HG03039 (cell line): ENCODE results near the gene SLC36A4.
"Not testable (repeated sequence)": the region's sequence is repeated elsewhere in the genome, so short reads cannot be mapped to it uniquely, and the experiment has no call there.

Source experiments
- ATAC-seq: cut with Tn5 transposase; IDR thresholded peaks from one replicate; pipeline ENCODE4 v1.9.1; 2021; ENCODE audit warnings: mild to moderate bottlenecking, moderate library complexity; ENCODE audit not compliant: unreplicated experiment

Gene SLC36A4

DNA sequence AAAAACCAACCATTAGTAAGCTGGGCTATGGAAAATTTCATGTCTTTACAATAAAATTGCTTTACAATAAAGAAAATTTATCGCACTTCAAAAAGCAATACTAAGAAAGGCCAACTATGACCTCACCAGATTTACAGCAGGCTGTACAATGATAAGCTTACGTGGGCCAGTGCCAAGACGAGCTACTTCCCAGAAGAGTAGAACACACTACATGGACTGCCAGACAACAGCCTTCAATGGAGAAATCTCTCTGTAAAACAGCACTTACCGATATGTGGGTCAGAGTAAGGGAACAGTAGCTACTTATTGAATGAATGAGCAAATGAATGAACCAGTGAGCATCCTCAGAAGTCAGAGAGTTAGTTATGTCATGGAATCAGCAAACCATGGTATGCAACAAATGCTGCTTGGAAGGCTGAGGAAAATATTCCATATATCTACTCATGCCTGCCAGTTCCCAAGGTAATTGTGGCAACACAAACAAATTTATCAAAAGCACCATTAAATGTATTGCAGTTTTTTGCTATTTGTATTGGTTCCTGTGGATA lies 74.4 kb downstream of the SLC36A4 start:
- no peak for ATAC-seq

DNA sequence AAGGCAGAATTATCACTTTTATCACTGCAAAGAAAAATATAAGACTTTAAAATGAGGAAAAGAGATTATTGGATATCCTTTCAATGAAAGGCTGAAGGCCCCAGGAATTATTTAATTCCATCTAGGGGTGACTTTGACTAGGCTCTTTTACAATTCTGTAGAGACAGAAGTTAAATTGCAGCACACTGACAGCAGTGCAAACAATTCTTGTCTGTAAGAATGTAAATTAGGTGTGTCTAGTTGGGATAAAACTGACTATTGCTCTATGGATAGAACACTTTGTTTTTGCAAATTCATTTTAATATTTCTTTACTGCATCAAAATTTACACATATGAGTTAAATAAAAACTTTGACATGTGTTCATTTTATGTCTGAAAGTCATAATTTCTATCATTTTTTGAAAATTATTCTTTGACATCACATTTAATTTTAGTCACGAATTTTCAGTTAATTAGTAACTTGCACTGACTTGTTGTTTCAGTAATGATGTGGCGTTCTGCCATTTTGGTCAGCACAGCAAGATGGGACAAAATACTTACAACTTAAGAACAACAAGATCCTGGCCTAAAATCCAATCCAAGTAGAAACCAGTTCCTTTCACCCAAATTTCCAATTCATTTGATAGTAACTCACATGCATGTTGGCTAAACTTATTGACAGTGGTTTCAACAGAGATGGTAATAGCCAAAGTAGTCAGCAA lies 75.1 kb downstream of the SLC36A4 start:
- no peak for ATAC-seq

DNA sequence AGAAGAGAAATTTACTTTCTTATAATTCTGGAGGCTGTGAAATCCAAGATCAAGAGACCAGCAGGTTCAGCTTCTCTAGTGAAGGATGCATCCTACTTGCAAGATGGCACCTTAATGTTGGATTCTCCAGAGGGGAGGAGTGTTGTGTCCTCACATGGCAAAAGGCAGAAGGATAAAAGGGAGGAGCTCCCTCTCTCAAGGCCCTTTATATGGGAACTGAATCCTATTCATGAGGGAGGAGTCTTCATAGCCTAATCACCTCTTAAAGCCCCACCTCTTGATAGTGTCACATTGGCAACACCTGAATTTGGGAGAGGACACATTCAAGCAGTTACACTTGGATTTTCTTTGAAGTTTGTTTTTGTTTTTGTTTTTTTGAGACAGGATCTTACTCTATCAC lies 79.5 kb downstream of the SLC36A4 start:
- ATAC-seq, result no peak

DNA sequence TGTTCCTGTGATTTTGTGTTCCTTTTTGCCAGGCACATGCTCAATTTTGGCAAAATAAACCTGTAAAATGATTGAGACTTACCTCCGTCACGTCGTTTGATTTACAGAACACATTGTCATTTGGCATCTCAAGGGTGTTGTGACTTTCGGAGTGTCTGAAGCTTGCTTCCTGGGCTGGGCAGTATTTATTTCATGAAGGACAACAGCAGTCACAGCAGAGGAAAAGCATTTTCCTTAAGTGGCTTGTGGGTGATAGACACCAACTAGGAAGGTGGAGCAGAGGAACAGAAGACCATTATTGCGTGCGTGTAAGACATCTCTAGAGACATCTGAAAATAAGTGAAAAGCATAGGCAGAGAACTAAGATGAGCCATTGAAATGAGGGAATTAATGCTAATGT lies 80.2 kb downstream of the SLC36A4 start:
- no peak for ATAC-seq

DNA sequence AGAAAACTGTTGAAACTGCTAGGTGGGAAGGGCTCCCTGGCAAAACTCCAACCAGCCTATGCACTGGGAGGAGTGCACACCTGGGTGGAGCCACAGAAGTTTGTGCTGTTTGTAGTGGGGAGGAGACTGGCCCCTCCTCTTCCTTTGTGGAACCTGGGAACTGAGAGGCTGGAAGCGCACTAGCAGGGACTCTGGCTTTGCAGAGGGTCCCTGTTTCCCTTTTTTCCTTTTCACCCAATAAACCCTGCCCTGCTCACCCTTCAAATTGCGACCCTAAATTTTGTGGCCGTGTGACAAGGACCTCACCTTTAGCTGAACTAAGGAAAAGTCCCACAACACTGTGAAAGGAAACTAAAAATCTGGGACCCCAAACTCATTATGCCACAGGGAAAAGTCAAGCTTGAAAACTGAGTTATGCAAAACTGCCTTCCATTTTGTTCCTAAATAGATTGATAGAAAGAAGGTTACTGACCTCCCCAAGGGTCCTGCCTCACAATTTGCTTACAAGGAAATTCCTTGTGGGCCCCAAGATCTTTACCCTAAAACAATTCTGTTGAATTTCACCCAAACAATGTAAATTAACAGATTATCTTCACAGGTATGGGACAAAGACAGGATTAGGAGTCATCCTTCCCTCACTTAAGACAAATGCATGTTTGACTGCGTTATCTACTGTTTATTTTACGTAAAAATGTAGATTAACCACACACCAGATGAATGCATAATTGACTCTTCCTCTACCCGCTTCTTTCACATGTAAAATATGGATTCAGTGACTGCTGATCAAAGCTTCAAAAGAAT lies 81.0 kb downstream of the SLC36A4 start:
- ATAC-seq, result no peak

DNA sequence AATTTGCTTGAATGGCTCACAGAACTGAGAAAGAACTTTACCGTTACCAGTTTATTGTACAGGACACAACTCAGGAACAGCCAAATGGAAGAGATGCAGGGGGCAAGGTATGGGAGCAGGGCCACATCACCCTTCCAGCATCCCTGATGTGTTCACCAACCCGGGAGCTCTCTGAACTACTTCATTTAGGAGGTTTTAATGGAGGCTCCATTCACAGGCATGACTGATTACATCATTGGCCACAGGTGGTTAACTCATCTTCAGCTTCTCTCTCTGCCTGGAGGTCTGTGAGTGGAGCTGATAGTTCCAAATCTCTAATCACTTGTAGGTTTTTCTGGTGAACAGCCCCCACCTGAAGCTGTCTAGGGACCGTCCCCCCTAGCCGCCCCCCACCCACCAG lies 83.5 kb downstream of the SLC36A4 start:
- no peak for ATAC-seq

DNA sequence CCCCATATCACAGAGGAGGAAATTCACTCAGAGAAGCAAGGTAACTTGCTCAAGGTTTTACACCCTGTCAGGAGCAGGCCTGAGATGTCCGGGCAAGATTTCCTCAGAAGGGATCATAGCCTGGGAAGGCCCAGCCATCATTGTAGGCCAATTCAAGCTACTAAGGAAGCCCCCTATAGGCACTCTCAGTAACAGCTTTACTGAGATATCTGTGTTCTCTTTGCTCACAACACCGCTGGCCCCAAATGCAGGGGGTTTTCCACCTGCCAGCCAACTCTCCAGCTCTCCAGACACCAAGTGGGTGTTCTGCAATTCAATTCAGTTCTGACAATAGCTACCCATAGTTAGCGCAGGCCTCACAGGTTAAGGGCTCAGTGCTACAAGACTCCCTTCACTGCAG lies 84.0 kb downstream of the SLC36A4 start:
- ATAC-seq, result no peak

DNA sequence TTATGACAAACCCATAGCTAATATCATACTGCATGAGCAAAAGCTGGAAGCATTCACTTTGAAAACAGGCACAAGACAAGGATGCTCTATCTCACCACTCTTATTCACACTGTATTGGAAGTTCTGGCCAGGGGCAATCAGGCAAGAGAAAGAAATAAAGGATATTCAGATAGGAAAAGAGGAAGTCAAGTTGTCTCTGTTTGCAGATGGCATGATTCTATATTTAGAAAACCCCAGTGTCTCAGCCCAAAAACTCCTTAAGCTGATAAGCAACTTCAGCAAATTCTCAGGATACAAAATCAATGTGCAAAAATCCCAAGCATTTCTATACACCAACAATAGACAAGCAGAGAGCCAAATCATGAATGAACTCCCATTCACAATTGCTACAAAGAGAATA lies 86.6 kb downstream of the SLC36A4 start:
- ATAC-seq, result not testable (repeated sequence)

DNA sequence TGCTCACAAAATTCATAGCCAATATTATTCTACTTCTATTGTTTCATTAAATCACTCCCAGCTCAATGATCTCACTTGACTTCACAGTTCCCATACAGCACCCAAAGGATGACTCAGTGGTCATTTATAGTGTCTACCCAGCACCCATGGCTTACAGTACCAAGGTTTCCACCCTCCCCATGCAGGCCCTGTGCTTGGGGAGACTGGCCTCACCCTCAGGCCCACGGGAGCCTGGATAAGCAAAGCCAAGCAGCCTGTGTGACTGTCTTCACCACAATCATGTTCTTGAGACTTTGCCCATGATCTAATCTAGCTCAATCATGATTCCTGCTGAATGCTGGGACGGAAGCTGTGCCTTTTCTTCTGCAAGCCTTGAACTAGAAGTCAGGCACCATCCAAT lies 97.6 kb downstream of the SLC36A4 start:
- ATAC-seq, result no peak

DNA sequence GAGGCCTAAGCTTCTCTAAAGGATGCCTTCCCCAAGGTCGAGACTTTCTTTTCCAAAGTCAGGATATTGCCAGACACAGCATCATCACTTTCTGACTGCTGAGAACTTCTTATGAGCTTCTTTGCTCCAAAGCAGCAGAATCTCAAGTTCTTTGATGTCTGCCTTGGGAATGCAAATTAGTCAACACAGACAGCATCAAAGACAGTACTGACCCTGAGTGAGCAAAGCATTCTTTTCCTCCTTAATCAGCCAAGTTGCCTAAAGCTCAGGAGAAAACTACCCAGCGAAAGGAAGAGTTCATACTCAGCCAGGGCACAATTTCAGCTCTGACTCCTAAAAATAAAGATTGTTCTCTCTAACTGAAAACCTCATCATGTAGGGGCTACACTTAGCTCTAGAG lies 98.0 kb downstream of the SLC36A4 start:
- no peak for ATAC-seq
